GM08714 (cell line): ENCODE results near the gene TRIM5.
"Not testable (repeated sequence)": the region's sequence is repeated elsewhere in the genome, so short reads cannot be mapped to it uniquely, and the experiment has no call there.

Experiments
- H3K4me3 ChIP-seq: fragments of 200-500 bp; sonication (Bioruptor generic); 2 replicates; pipeline ENCODE4 v1.5.1; 2014; ENCODE audit warnings: mild to moderate bottlenecking, low read length, inconsistent platforms
- ZNF274 ChIP-seq: IDR thresholded peaks from 2 replicates; pipeline ENCODE4 v1.6.1; 2012; ENCODE audit warnings: mild to moderate bottlenecking, low read depth, low read length

TRIM5 gene, protein sequence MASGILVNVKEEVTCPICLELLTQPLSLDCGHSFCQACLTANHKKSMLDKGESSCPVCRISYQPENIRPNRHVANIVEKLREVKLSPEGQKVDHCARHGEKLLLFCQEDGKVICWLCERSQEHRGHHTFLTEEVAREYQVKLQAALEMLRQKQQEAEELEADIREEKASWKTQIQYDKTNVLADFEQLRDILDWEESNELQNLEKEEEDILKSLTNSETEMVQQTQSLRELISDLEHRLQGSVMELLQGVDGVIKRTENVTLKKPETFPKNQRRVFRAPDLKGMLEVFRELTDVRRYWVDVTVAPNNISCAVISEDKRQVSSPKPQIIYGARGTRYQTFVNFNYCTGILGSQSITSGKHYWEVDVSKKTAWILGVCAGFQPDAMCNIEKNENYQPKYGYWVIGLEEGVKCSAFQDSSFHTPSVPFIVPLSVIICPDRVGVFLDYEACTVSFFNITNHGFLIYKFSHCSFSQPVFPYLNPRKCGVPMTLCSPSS

DNA sequence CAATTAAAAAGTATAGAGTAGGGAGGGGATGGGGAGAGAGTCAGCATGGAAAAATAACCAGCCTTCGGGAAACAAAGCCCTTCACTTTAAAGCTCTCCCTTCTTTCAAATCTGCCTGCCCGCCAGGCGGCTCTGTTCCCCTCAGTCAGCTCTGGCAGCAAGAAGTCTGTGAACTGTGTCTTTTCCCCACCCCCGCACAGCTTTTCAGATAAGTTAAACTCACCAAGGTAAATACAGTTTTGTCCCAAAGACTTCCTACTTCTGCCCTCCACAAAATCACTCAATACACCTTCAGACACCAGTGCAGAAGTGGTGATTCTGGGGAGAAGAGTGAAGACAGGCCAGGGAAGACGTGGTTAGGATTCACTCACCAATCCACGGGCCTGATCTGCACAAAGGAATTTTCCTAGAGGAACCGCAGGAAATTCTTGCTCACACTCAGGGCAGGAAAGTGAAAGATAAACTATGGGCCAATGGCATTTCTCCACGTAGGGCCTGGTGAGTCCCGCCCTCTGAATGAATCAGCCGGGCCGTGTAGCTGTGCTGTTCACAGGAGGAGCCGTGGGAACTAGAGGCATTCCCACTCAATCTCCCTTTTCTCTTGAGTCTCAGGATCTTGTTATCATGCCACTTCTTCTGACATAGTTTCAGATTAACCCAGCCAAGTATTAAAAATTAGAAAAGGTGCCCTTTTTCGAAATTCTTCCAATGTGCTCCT is at the start of gene TRIM5:
Gene TRIM5 (minus strand): TSS at position 429 of the 717 bp plus-strand sequence. CDS start 4,897 bp downstream, outside the sequence.
- peak within 1 kb of the TSS; percentile 93 for H3K4me3 ChIP-seq
- no peak for TF ChIP-seq ZNF274

DNA sequence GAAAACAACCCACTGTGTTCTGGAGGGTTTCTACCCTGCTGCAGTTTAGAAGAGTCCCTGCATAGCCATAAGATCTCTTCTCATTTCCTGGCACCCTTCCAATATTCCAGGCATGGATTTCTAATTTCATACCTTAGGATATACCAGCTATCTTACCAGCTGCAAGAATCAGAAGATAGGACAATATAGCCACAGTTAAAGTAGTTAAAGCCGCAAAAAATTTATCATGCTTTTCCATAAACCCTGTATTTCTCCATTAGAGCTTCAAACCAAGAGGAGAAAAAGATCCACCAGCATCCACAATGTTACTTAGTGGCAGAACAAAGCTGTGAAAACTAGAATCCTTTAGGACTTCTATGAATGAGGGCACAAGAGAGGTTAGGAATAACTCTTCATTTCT is 42.8 kb upstream of the TRIM5 start:
- no peak for TF ChIP-seq ZNF274
- no peak overlapping the region for H3K4me3 ChIP-seq

DNA sequence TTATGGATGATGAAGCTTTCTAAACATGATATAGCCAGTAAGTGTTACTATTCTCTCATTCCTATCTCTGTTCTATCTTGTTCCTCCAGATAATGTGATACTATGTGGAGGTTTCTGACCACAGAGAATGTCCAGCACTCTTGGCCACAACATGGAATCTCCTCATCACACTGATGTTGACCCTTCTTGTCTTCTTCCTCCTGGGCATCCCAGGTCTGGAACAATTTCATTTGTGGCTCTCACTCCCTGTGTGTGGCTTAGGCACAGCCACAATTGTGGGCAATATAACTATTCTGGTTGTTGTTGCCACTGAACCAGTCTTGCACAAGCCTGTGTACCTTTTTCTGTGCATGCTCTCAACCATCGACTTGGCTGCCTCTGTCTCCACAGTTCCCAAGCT is 41.5 kb upstream of the TRIM5 start:
- no peak for TF ChIP-seq ZNF274
- no peak overlapping the region for H3K4me3 ChIP-seq

DNA sequence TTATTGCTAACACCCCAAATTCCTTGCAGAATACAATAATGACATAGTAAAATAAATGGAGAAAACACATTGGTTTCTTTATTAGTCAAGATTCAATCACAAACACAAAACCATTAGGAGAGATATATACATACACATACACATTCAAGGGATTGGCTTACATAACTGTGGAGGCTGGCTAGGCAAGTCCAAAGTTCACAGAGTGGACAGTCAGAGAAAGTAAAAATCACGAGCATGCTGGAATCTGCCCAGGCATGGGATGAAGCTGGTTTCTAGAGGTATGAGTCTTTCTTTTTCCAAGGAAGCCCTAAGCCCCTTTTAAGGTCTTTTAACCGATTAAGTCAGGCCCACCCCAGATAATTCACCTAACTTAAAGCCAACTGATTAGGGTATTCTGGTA is 37.7 kb upstream of the TRIM5 start:
- TF ChIP-seq ZNF274: no peak
- no peak overlapping the region for H3K4me3 ChIP-seq

DNA sequence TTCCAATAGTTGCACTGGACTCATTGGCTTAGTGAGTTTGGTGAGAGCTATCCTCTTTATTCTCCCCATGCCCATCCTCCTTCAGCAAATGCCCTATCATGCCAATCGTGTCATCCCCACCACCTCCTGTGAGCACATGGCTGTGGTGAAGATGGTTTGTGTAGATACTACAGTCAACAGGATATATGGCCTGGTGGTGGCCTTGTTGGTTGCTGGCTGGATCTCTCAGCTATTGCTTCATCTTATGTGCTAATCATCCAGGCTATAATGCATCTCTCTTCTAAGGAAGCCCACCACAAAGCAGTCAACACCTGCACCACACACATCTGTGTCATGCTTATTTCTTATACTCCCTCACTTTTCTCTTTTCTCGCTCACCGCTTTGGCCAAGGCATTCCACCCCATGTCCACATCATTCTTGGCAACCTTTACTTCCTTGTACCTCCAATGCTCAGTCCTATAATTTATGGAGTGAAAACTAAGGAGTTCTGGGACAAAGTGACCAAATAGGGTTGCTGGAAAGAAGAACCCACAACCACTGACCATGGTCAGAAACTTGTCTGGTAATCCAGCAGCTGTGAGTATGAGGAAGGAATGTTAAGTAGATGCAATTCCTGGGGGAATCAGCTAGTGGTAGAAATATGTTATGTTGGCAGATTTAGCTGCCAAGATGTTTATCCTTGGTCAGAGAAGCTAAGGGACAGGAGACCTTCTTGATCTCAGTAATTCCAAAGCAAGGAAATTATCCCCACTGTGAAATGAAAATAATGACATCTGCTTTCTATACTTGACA is 35.0 kb upstream of the TRIM5 start:
- H3K4me3 ChIP-seq: no peak overlapping the region
- TF ChIP-seq ZNF274: no peak

DNA sequence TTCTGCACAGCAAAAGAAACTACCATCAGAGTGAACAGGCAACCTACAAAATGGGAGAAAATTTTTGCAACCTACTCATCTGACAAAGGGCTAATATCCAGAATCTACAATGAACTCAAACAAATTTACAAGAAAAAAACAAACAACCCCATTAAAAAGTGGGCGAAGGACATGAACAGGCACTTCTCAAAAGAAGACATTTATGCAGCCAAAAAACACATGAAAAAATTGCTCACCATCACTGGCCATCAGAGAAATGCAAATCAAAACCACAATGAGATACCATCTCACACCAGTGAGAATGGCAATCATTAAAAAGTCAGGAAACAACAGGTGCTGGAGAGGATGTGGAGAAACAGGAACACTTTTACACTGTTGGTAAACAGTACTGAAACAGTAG is 31.6 kb upstream of the TRIM5 start:
- H3K4me3 ChIP-seq: not testable (repeated sequence)

DNA sequence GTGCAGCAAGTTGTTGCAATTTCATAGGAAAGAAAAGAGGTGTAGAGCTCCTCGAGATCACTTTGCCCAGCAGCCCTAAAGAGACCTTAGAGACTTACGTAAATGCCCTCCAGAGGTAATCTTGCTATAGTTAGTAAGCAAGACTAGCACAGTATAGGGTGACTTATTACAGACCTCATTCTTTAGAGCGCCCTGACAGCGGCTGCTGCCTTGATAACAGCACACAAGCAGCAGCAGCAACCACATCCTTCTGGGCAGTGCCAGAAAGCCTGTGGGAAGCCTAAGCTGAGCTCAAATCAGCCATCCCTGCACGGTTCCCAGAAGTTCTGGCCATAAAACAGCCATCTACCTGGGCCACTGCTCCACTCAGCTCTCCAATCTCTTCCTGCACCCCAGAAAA is 28.8 kb upstream of the TRIM5 start:
- no peak for TF ChIP-seq ZNF274
- H3K4me3 ChIP-seq: no peak overlapping the region

DNA sequence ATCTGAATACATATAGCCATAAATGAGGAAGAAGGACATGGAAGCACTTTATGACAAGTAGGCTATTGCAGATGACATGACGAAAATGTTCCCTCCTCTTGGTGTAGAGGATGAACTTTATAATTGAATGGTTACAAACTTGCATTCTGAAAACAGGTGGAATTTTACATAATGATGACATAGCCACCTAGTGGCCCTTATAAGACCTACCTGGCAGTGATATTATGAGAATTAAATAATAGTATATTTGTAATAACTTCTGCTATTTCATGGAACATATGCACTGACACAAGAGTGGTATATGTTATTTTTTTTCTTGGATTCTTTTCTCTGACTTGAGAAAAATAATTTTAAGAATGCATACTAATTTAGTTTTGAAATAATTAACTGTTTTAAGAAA is 27.6 kb upstream of the TRIM5 start:
- TF ChIP-seq ZNF274: no peak

DNA sequence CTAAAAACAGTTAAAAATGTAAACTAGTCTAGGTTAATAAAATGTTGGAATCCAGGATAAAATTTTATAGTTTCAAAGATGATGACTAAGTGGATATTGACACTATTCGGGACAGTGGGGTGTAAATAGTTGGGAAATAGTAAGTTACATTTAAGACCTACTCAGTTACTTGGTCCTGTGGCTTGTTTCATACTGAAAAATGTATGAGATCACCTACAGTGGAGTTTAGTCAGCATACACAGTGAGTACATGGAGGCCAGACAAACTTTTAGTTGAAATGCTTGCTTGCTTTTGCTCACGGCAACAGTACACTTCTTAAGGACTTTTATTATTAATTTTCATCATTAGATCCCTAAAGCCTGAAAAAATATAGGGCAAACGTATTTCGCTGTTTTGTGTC is 20.8 kb upstream of the TRIM5 start:
- H3K4me3 ChIP-seq: no peak overlapping the region
- no peak for TF ChIP-seq ZNF274

More for the DNA sequence above, 27.6 kb upstream of the TRIM5 start:
- H3K4me3 ChIP-seq: no peak overlapping the region

DNA sequence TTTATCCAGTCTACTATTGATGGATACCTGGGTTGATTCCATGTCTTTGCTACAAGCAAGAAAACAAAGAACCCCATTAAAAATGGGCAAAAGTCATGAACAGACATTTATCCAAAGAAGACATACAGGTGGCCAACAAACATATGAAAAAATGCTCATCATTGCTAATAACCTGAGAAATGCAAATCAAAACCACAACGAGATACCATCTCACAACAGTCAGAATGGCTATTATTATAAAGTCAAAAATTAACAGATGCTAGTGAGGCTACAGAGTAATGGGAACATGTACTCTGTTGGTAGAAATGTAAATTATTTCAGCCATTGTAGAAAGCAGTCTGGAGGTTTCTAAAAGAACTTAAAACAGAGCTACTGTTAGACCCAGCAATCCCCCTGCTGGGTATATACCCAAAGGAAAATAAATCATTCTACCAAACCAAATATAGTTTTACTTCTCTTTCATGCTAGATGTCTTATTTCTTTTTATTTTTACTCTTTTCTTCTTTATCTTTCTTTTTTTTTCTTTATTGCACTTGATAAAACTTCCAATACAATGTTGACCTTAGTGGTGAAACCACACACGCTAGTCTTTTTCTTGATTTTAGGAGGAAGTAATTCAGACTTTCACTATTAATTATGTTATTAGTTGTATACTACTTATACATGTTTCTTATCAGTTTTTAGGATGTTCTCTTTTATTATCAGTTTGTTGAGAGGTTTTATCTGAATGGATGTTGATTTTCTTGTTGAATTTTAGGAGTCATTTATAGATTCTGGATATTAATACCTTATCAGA is 19.1 kb upstream of the TRIM5 start:
- no peak for TF ChIP-seq ZNF274
- H3K4me3 ChIP-seq: no peak overlapping the region

DNA sequence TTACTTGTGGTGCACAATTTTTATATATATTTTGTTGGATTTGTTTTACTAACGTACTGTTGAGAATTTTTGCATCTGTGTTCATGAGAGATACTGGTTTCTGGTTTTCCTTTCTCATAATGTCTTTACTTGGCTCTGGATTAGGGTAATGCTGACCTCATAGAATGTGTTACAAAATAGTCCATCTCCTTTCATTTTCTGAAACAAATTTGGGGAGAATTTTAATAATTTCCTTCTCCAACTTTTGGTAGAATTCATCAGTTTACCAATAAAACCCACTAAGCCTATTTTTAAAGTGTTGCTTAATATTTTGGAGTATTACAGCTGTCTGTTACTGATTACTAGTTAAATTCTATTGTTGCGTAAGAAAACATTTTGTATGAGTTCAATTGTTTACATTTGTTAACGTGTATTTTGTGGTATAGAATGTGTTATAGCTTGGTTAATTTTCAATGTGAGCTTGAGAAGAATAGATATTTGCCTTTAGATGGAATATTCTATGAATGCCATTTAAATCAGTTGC is 16.2 kb upstream of the TRIM5 start:
- no peak for TF ChIP-seq ZNF274
- no peak overlapping the region for H3K4me3 ChIP-seq

DNA sequence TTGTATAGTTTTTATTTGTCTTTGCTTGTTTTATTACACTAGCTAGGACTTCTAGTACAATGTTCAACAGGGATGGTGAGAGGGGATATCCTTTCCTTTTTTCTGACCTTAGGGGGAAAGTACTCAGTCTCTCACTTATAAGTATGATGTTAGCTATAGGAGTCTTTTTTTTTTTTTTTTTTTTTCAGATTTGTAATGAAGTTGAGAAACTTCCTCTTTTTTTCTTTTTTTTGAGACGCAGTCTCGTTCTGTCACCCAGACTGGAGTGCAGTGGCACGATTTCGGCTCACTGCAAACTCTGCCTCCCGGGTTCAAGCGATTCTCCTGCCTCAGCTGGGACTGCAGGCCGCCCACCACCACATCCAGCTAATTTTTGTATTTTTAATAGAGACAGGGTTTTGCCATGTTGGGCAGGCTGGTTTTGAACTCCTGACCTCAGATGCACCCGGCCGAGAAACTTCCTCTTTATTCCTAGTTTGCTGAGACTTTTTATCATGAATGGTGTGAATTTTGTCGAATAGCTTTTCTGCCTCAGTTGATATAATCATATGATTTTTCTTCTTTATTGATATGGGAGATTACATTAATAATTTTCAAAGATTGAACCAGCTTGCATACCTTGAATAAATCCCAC is 15.7 kb upstream of the TRIM5 start:
- no peak for TF ChIP-seq ZNF274
- no peak overlapping the region for H3K4me3 ChIP-seq

DNA sequence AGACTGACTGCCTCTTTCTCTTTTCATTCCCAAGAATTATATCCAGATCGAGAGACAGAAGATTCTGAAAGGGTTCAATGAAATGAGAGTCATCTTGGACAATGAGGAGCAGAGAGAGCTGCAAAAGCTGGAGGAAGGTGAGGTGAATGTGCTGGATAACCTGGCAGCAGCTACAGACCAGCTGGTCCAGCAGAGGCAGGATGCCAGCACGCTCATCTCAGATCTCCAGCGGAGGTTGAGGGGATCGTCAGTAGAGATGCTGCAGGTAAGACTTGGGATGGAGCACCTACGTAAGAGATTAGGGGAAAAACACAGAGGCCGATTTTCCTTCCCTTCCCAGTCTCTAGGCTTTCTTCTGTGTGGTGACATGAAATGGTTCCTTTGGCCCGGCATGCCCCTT is 13.4 kb upstream of the TRIM5 start:
- H3K4me3 ChIP-seq: no peak overlapping the region
- TF ChIP-seq ZNF274: no peak

DNA sequence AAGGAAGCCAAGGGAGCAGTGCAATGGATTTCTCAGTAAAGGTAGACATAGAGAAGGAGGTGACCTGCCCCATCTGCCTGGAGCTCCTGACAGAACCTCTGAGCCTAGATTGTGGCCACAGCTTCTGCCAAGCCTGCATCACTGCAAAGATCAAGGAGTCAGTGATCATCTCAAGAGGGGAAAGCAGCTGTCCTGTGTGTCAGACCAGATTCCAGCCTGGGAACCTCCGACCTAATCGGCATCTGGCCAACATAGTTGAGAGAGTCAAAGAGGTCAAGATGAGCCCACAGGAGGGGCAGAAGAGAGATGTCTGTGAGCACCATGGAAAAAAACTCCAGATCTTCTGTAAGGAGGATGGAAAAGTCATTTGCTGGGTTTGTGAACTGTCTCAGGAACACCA is 11.3 kb upstream of the TRIM5 start:
- no peak for TF ChIP-seq ZNF274
- no peak overlapping the region for H3K4me3 ChIP-seq
